ENCODE results near the gene TGFBR2. TPM values are rescaled to one million over a fixed set of nuclear protein-coding genes. Genes with fewer than 3 reads are reported as not detected.

TGFBR2 gene
- total RNA-seq, 2 donors from 2014 or later, result 58.4 to 74.5 TPM

GRCh38 chr3:30686176-30686575 lies 79.8 kb downstream of the TGFBR2 start:
- Mint-ChIP-seq H3K27me3 (no peaks in the 10 kb centered on the region), H3K4me3 (no peak overlapping the region), H3K4me1 (peaks cover 56% of the 10 kb centered on the region), H3K36me3 (ENCODE audit: low read depth) (peaks cover 5% of the 10 kb centered on the region), H3K27ac (no peak overlapping the region)
- no peak for DNase-seq
- ATAC-seq, result no peak
- H3K9me3 ChIP-seq (ENCODE audit: control insufficient read depth, low read length, poor library complexity, severe bottlenecking), result no peaks in the 10 kb centered on the region

- ATAC-seq, result no peak
- no peak overlapping the region for H3K4me3 Mint-ChIP-seq
- peaks cover 50% of the 10 kb centered on the region for H3K4me1 Mint-ChIP-seq
- DNase-seq, result no peak
- H3K27ac Mint-ChIP-seq, result no peak overlapping the region
- no peaks in the 10 kb centered on the region for H3K27me3 Mint-ChIP-seq
- H3K9me3 ChIP-seq (ENCODE audit: control insufficient read depth, low read length, poor library complexity, severe bottlenecking), result no peaks in the 10 kb centered on the region
- peaks cover 5% of the 10 kb centered on the region for H3K36me3 Mint-ChIP-seq (ENCODE audit: low read depth)
Observed at GRCh38 chr3:30686799-30687198, 80.4 kb downstream of the TGFBR2 start.

DNA sequence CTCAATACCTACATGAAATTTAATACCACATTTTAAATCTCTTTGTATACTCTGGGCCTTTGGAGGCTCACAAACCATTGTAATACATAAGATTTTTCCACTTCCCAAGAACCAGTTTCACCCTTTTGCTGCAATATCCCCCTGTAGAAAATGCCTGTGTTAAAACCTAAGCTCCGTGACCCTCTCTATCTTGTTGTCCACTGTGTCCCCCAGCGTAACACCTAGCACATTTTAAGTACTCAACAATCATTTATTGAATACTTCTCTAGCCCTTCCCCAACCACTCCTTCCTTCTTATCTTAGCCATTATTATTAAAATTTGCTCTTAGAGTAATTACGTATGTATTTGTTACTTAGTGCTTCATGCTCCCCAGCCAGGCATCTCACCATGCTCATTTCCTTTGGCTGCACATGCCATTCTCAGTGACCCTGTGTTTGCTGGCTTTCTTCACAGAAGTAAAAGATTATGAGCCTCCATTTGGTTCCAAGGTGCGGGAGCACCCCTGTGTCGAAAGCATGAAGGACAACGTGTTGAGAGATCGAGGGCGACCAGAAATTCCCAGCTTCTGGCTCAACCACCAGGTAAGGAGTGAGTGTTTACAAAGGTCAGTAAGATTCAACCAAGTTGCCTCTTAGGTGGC lies 81.6 kb downstream of the TGFBR2 start:
- ATAC-seq, result no peak
- Mint-ChIP-seq H3K4me1 (peaks cover 43% of the 10 kb centered on the region), H3K27ac (peak overlapping the region; percentile 87), H3K36me3 (ENCODE audit: low read depth) (peaks cover 9% of the 10 kb centered on the region), H3K27me3 (no peaks in the 10 kb centered on the region), H3K4me3 (no peak overlapping the region)
- DNase-seq, result no peak
- no peaks in the 10 kb centered on the region for H3K9me3 ChIP-seq (ENCODE audit: control insufficient read depth, low read length, poor library complexity, severe bottlenecking)

DNA sequence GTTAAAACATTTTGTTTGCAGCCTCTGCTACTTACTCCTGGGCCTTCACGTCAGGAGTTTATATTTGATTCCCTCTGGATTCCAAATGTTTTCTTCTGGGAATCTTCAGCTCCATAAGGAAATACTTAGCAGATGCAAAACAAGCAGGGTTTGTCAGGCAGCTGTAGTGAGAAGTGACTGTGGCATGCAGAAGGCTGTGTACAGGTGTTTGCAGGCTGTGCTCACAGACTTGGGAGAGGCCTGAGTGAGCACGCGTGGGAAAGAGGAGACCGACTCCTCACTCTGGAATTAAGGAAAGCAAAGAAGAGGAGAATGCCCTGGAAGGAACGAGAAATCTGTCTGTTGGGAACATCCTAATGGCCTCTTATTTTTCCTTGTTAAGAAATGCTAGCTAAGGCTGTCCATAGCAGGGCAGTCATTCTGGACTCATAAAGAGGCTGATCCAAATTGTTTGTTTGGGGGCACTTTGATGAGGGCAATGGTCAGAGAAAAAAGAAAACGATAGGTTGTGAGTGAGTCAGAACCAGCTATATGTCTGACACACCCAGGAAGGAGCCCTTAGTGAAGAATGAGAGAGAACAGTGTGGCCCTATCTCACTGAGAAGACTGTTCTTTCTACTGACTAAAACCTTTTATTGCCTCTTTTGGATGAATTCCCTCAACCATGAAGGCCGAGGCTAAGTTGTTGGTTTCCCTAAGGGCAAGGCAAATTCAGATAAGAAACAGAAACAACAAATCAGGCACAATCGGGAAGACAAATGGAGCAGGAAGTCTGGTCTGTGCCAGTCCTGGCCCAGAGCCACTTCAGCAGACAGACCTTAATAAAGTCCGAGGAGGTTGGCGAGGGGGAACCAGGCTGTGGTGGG lies 82.6 kb downstream of the TGFBR2 start:
- peak overlapping the region; percentile 41 for H3K4me3 Mint-ChIP-seq
- H3K9me3 ChIP-seq (ENCODE audit: control insufficient read depth, low read length, poor library complexity, severe bottlenecking), result no peaks in the 10 kb centered on the region
- peaks cover 9% of the 10 kb centered on the region for H3K36me3 Mint-ChIP-seq (ENCODE audit: low read depth)
- H3K27ac Mint-ChIP-seq, result peak overlapping the region; percentile 87
- H3K4me1 Mint-ChIP-seq, result peaks cover 43% of the 10 kb centered on the region
- no peaks in the 10 kb centered on the region for H3K27me3 Mint-ChIP-seq
- no peak for ATAC-seq
- DNase-seq, result no peak

DNA sequence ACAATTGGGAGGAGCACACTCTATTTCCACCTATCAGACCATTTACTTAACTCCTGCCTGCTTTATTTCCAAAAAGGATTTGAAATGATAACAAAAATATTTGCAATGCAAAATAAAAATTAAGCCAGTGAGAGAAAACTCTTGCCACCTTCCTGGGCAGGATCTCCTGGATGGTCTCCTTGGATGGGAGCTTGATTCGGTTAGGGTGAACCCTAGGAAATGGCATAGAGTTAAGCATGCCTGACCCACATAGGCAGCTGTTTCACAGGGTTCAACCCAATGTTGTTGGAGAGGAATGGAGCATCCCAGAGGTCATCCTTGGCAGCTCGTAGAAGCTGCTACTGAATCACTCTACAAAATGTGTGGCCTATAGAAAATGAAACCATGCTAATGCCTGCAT lies 83.8 kb downstream of the TGFBR2 start:
- DNase-seq (no peak), ATAC-seq (no peak)
- Mint-ChIP-seq H3K4me3 (no peak overlapping the region), H3K4me1 (peaks cover 41% of the 10 kb centered on the region), H3K27me3 (no peaks in the 10 kb centered on the region), H3K27ac (peak overlapping the region; percentile 75), H3K36me3 (ENCODE audit: low read depth) (peaks cover 11% of the 10 kb centered on the region)
- no peaks in the 10 kb centered on the region for H3K9me3 ChIP-seq (ENCODE audit: control insufficient read depth, low read length, poor library complexity, severe bottlenecking)

- no peak for DNase-seq
- no peaks in the 10 kb centered on the region for H3K27me3 Mint-ChIP-seq
- peaks cover 13% of the 10 kb centered on the region for H3K36me3 Mint-ChIP-seq (ENCODE audit: low read depth)
- no peaks in the 10 kb centered on the region for H3K9me3 ChIP-seq (ENCODE audit: control insufficient read depth, low read length, poor library complexity, severe bottlenecking)
- no peak for ATAC-seq
- peaks cover 39% of the 10 kb centered on the region for H3K4me1 Mint-ChIP-seq
- peak overlapping the region; percentile 75 for H3K27ac Mint-ChIP-seq
- H3K4me3 Mint-ChIP-seq, result no peak overlapping the region
Observed at GRCh38 chr3:30691249-30691880, 85.0 kb downstream of the TGFBR2 start.

DNA sequence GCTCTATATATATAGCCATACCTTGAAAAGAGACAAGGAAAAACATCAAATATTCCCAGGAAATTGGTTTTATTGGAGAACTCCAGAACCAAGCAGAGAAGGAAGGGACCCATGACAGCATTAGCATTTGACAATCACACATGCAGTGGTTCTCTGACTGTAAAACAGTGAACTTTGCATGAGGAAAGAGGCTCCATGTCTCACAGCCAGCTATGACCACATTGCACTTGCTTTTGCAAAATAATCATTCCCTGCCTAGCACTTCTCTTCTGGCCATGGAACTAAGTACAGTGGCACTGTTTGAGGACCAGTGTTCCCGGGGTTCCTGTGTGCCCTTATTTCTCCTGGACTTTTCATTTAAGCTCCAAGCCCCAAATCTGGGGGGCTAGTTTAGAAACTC lies 85.5 kb downstream of the TGFBR2 start:
- no peak overlapping the region for H3K4me3 Mint-ChIP-seq
- no peaks in the 10 kb centered on the region for H3K27me3 Mint-ChIP-seq
- H3K4me1 Mint-ChIP-seq, result peaks cover 39% of the 10 kb centered on the region
- H3K27ac Mint-ChIP-seq, result peak overlapping the region; percentile 86
- no peaks in the 10 kb centered on the region for H3K9me3 ChIP-seq (ENCODE audit: control insufficient read depth, low read length, poor library complexity, severe bottlenecking)
- ATAC-seq (no peak), DNase-seq (no peak)
- H3K36me3 Mint-ChIP-seq (ENCODE audit: low read depth), result peaks cover 13% of the 10 kb centered on the region

GRCh38 chr3:30692498-30693130 lies 86.2 kb downstream of the TGFBR2 start:
- DNase-seq, result no peak
- no peak for ATAC-seq
- H3K4me3 Mint-ChIP-seq, result no peak overlapping the region
- H3K27ac Mint-ChIP-seq, result peak overlapping the region; percentile 86
- no peaks in the 10 kb centered on the region for H3K27me3 Mint-ChIP-seq
- H3K9me3 ChIP-seq (ENCODE audit: control insufficient read depth, low read length, poor library complexity, severe bottlenecking), result no peaks in the 10 kb centered on the region
- peaks cover 38% of the 10 kb centered on the region for H3K4me1 Mint-ChIP-seq
- H3K36me3 Mint-ChIP-seq (ENCODE audit: low read depth), result peaks cover 16% of the 10 kb centered on the region

GRCh38 chr3:30693470-30694120 lies 87.2 kb downstream of the TGFBR2 start:
- Mint-ChIP-seq H3K4me1 (peaks cover 30% of the 10 kb centered on the region), H3K36me3 (ENCODE audit: low read depth) (peaks cover 12% of the 10 kb centered on the region), H3K27ac (peak overlapping the region; percentile 86), H3K27me3 (no peaks in the 10 kb centered on the region), H3K4me3 (no peak overlapping the region)
- DNase-seq, result no peak
- peak; percentile 94 for ATAC-seq
- no peaks in the 10 kb centered on the region for H3K9me3 ChIP-seq (ENCODE audit: control insufficient read depth, low read length, poor library complexity, severe bottlenecking)

DNA sequence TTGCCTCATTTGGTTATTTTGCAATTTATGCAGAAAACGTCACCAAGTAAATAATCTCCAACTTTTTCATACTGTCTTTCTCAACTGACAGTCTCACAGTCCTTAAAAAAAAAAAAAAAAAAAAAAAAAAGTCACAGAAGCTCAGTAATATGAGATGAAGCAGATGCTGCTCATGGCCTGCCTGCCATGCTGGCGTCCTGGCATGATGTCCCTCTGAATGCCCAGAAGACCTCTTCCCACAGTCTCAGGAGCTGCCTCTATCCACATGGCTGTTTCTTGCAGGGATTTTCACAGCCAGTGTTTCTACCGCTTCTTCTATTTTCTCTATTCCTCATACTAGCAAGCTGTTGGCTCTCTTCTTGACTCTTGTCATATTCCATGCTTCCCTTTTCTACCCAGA lies 87.7 kb downstream of the TGFBR2 start:
- no peak for ATAC-seq
- Mint-ChIP-seq H3K27ac (peak overlapping the region; percentile 72), H3K27me3 (no peaks in the 10 kb centered on the region), H3K36me3 (ENCODE audit: low read depth) (peaks cover 12% of the 10 kb centered on the region), H3K4me1 (peaks cover 26% of the 10 kb centered on the region), H3K4me3 (no peak overlapping the region)
- H3K9me3 ChIP-seq (ENCODE audit: control insufficient read depth, low read length, poor library complexity, severe bottlenecking), result no peaks in the 10 kb centered on the region
- no peak for DNase-seq

DNA sequence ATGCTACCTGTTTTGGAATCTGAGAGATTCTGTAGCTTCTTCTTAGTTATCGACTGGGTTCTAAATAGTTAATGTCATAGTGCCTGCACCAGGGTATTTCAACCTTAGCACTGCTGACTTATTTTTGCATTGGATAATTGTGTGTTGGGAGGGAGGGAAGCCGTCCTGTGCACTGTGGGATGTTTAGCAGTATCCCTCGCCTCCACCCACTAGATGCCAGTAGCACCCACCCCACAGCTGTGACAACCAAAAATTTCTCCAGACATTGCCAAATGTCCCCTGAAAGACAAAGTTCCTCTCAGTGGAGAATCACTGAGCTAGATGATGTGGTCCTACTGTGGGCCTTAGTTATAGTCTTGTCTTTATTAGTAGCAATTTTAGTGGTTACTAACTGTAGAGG lies 88.3 kb downstream of the TGFBR2 start:
- Mint-ChIP-seq H3K36me3 (ENCODE audit: low read depth) (peaks cover 10% of the 10 kb centered on the region), H3K27ac (peak overlapping the region; percentile 72), H3K4me3 (no peak overlapping the region), H3K4me1 (peaks cover 23% of the 10 kb centered on the region), H3K27me3 (no peaks in the 10 kb centered on the region)
- no peak for DNase-seq
- no peaks in the 10 kb centered on the region for H3K9me3 ChIP-seq (ENCODE audit: control insufficient read depth, low read length, poor library complexity, severe bottlenecking)
- ATAC-seq, result no peak

- Mint-ChIP-seq H3K27me3 (no peaks in the 10 kb centered on the region), H3K4me3 (no peak overlapping the region), H3K4me1 (peaks cover 22% of the 10 kb centered on the region), H3K36me3 (ENCODE audit: low read depth) (peaks cover 10% of the 10 kb centered on the region), H3K27ac (peak overlapping the region; percentile 74)
- ATAC-seq, result no peak
- DNase-seq, result no peak
- H3K9me3 ChIP-seq (ENCODE audit: control insufficient read depth, low read length, poor library complexity, severe bottlenecking), result no peaks in the 10 kb centered on the region
Observed at GRCh38 chr3:30695302-30696061, 89.1 kb downstream of the TGFBR2 start.

Data from T-helper 17 cell (primary cell).